ENCODE results near the gene TSC22D2. TPM values are rescaled to one million over a fixed set of nuclear protein-coding genes. Genes with fewer than 3 reads are reported as not detected.

Gene TSC22D2
- total RNA-seq, 4 donors from 2014 or later = 8.5 to 20.0 (median 15.2) TPM

- DNase-seq = no peak
- Histone ChIP-seq H3K27me3 (no peaks in the 10 kb centered on the region), H3K4me1 (peaks cover 0 to 41% (median 6%) of the 10 kb centered on the region in 3 donors), H3K27ac (no peak overlapping the region), H3K9me3 (no peaks in the 10 kb centered on the region), H3K36me3 (peaks cover 0 to 16% (median 0%) of the 10 kb centered on the region in 3 donors), H3K4me3 (no peak overlapping the region)
- WGBS, 2 donors = 32 to 53% methylated on average over 2 of the region's 2 CpGs
- intact Hi-C loops (cut with DNase I) = no loop called here
- no peak for TF ChIP-seq POLR2A (IDR thresholded peaks at IDR 0.05)
- TF ChIP-seq CTCF (IDR thresholded peaks at IDR 0.05) = no peak
Observed at GRCh38 chr3:150429767-150430671, 21.9 kb downstream of the TSC22D2 start.

DNA sequence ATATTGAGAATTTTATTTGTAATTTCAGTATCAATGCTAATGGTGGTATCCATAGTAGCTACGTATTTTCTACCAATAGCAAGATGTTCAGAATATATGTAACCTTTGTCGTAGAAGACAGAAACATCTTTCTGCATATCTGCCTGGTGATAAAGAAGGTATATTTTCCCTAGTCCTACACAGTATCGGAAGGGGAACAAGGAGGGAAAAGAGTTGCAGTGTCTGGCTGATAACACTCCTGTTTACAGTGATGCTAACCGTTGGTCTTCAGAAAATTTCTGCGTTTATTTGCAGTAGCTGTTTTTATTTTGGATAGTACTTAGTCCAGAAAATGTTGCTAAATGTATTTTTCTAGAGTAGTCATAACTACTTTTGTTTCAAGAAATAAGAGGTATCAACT lies 25.2 kb downstream of the TSC22D2 start:
- TF ChIP-seq POLR2A (IDR thresholded peaks at IDR 0.05) = no peak
- no peak for TF ChIP-seq CTCF (IDR thresholded peaks at IDR 0.05)
- H3K9me3 ChIP-seq = no peaks in the 10 kb centered on the region
- DNase-seq = no peak
- H3K27me3 ChIP-seq = no peaks in the 10 kb centered on the region
- H3K4me3 ChIP-seq = no peak overlapping the region
- WGBS, 2 donors = 90 to 92% methylated on average over 5 of the region's 5 CpGs
- no peak overlapping the region for H3K27ac ChIP-seq
- peaks cover 0 to 7% (median 0%) of the 10 kb centered on the region in 3 donors for H3K36me3 ChIP-seq
- H3K4me1 ChIP-seq = peaks cover 0 to 34% (median 6%) of the 10 kb centered on the region in 3 donors
- intact Hi-C loops (cut with DNase I) = no loop called here

DNA sequence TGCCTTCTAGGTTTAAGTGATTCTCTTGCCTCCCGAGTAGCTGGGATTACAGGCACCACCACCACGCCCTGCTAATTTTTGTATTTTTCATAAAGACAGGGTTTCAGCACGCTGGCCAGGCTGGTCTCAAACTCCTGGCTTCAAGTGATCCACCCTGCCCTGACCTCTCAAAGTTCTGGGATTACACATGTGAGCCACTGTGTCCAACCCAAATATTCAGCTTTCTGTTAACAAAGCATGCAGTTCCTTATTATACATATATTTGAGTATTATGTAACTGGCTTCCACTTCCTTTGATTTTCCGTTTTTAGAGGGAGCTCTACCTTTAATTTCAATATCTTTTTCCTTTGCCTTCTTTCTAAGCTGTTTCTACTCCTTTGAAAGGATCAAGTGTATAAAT lies 26.1 kb downstream of the TSC22D2 start:
- intact Hi-C loops (cut with DNase I) = no loop called here
- no peak for TF ChIP-seq POLR2A (IDR thresholded peaks at IDR 0.05)
- no peak for TF ChIP-seq CTCF (IDR thresholded peaks at IDR 0.05)
- WGBS, 2 donors = 76 to 77% methylated on average over 4 of the region's 4 CpGs

DNA sequence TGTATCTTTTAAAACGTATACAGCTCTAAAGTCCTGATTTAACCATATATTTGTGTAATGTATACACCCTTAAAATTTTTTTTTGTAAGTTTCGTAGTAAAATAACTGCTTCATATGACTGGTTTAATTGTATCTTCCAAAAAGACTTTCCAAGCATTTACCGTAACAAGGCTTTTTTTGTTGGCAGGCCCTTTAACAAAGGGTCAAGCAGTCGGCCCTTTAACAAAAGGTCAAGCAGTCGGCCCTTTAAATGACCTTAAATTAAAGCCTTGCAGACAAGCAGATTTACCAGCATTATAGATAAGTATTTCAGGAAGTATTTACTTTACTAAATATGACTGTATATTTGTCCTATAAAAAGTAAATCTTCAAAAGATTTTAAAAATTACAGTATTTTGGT lies 28.1 kb downstream of the TSC22D2 start:
- DNase-seq = no peak
- Histone ChIP-seq H3K36me3 (peaks cover 0 to under 1% (median 0%) of the 10 kb centered on the region in 3 donors), H3K27me3 (no peaks in the 10 kb centered on the region), H3K27ac (no peak overlapping the region), H3K4me3 (no peak overlapping the region), H3K4me1 (peaks cover 0 to 12% (median 6%) of the 10 kb centered on the region in 3 donors), H3K9me3 (no peaks in the 10 kb centered on the region)
- no peak for TF ChIP-seq POLR2A (IDR thresholded peaks at IDR 0.05)
- TF ChIP-seq CTCF (IDR thresholded peaks at IDR 0.05) = no peak
- WGBS, 2 donors = 68 to 87% methylated on average over 5 of the region's 5 CpGs
- intact Hi-C loops (cut with DNase I) = no loop called here

More for the DNA sequence above, 26.1 kb downstream of the TSC22D2 start:
- H3K4me1 ChIP-seq = peaks cover 0 to 26% (median 6%) of the 10 kb centered on the region in 3 donors
- H3K9me3 ChIP-seq = no peaks in the 10 kb centered on the region
- H3K4me3 ChIP-seq = no peak overlapping the region
- no peak for DNase-seq
- H3K36me3 ChIP-seq = peaks cover 0 to 3% (median 0%) of the 10 kb centered on the region in 3 donors
- no peak overlapping the region for H3K27ac ChIP-seq
- no peaks in the 10 kb centered on the region for H3K27me3 ChIP-seq

GRCh38 chr3:150439657-150440056 lies 31.6 kb downstream of the TSC22D2 start:
- Histone ChIP-seq H3K4me1 (peaks cover 0 to 6% (median 0%) of the 10 kb centered on the region in 3 donors), H3K36me3 (peaks cover 0 to 13% (median 0%) of the 10 kb centered on the region in 3 donors), H3K27ac (no peak overlapping the region), H3K4me3 (no peak overlapping the region), H3K9me3 (no peaks in the 10 kb centered on the region), H3K27me3 (no peaks in the 10 kb centered on the region)
- intact Hi-C loops (cut with DNase I) = no loop called here
- TF ChIP-seq CTCF (IDR thresholded peaks at IDR 0.05) (no peak), POLR2A (IDR thresholded peaks at IDR 0.05) (no peak)
- WGBS, 2 donors = 74 to 81% methylated on average over 3 of the region's 3 CpGs
- no peak for DNase-seq
